ENCODE measurements around the gene ELFN2.

The ELFN2 gene

GRCh38 chr22:37384691-37385090 lies 42.6 kb downstream of the ELFN2 start:
- no peak for DNase-seq (ENCODE audit: low read depth)

- DNase-seq (ENCODE audit: low read depth), result no peak
Observed at GRCh38 chr22:37383341-37383740, 43.9 kb downstream of the ELFN2 start.

- no peak for DNase-seq (ENCODE audit: low read depth)
Observed at GRCh38 chr22:37381489-37381888, 45.8 kb downstream of the ELFN2 start.

- DNase-seq (ENCODE audit: low read depth), result no peak
Observed at GRCh38 chr22:37379722-37380121, 47.6 kb downstream of the ELFN2 start.

- no peak for DNase-seq (ENCODE audit: low read depth)
Observed at GRCh38 chr22:37379085-37379484, 48.2 kb downstream of the ELFN2 start.

GRCh38 chr22:37378642-37379058 lies 48.6 kb downstream of the ELFN2 start:
- no peak for DNase-seq (ENCODE audit: low read depth)

- DNase-seq (ENCODE audit: low read depth), result no peak
Observed at GRCh38 chr22:37377927-37378326, 49.4 kb downstream of the ELFN2 start.

GRCh38 chr22:37377138-37377537 lies 50.1 kb downstream of the ELFN2 start:
- DNase-seq (ENCODE audit: low read depth), result no peak

- DNase-seq (ENCODE audit: low read depth), result no peak
Observed at GRCh38 chr22:37376643-37377042, 50.6 kb downstream of the ELFN2 start.

- no peak for DNase-seq (ENCODE audit: low read depth)
Observed at GRCh38 chr22:37375801-37376200, 51.5 kb downstream of the ELFN2 start.

- DNase-seq (ENCODE audit: low read depth), result no peak
Observed at GRCh38 chr22:37374571-37374970, 52.7 kb downstream of the ELFN2 start.

- DNase-seq (ENCODE audit: low read depth), result no peak
Observed at GRCh38 chr22:37373451-37373850, 53.8 kb downstream of the ELFN2 start.

- DNase-seq (ENCODE audit: low read depth), result no peak
Observed at GRCh38 chr22:37371911-37372310, 55.4 kb downstream of the ELFN2 start.

- no peak for DNase-seq (ENCODE audit: low read depth)
Observed at GRCh38 chr22:37371491-37371890, 55.8 kb downstream of the ELFN2 start.

GRCh38 chr22:37370306-37370979 lies 56.8 kb downstream of the ELFN2 start:
- DNase-seq (ENCODE audit: low read depth), result no peak

- DNase-seq (ENCODE audit: low read depth), result no peak
Observed at GRCh38 chr22:37369483-37369882, 57.8 kb downstream of the ELFN2 start.

- no peak for DNase-seq (ENCODE audit: low read depth)
Observed at GRCh38 chr22:37368058-37368457, 59.2 kb downstream of the ELFN2 start.

GRCh38 chr22:37366601-37367000 lies 60.7 kb downstream of the ELFN2 start:
- DNase-seq (ENCODE audit: low read depth), result no peak

GRCh38 chr22:37365950-37366349 lies 61.3 kb downstream of the ELFN2 start:
- no peak for DNase-seq (ENCODE audit: low read depth)

- DNase-seq (ENCODE audit: low read depth), result no peak
Observed at GRCh38 chr22:37363261-37363992, 63.9 kb downstream of the ELFN2 start.

GRCh38 chr22:37362621-37363020 lies 64.7 kb downstream of the ELFN2 start:
- no peak for DNase-seq (ENCODE audit: low read depth)

GRCh38 chr22:37358917-37359316 lies 68.4 kb downstream of the ELFN2 start:
- no peak for DNase-seq (ENCODE audit: low read depth)

- DNase-seq (ENCODE audit: low read depth), result no peak
Observed at GRCh38 chr22:37358386-37358785, 68.9 kb downstream of the ELFN2 start.
